LoVo (cell line): ENCODE measurements around the gene RERE.

Experiments used
- DNase-seq: peaks from one replicate; pipeline ENCODE4 v3.0.0-alpha.2; 2016; ENCODE audit warnings: low spot score

RERE gene

DNA sequence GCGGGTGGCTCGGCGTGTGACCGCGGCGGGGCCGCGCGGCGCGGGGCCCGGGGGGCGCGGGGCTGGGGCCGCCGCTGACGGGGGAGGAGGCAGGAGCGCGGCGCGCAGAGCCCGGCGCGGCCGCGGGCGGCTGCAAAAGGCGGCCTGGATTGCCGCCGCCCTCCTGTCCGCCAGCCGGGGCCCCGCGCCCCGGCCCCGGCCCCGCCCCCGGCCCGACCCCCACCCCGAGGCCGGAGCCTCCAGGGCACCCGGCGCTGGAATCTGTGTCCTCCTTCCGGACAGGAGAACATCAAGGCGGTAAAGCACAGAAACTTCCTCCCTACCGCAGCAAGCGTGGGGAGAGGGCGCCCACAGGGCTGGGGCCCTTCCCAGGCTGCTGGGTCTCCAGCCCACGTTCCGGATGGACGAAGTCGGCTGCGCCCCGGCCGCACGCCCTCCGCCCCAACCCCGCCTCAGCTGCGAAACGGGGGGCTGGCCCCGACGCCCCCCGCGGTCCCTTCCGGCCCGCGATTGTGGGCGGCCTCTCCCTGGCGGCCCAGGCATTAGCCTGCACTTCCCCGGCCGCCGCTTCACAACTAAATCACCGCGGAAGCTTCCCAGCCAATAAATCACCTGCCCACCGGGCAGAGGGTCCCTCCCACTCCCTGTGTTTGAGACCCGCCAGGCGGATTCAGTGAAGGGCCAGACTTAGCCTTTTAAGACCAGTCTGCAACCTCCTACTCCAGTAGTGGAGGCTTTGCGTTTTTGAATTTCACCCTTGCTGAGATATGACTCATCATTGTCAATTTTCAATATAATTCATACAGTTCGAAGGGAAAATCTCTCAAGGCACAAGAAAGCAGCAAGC is 393.5 kb downstream of the RERE start:
- peak; percentile 39 for DNase-seq

DNA sequence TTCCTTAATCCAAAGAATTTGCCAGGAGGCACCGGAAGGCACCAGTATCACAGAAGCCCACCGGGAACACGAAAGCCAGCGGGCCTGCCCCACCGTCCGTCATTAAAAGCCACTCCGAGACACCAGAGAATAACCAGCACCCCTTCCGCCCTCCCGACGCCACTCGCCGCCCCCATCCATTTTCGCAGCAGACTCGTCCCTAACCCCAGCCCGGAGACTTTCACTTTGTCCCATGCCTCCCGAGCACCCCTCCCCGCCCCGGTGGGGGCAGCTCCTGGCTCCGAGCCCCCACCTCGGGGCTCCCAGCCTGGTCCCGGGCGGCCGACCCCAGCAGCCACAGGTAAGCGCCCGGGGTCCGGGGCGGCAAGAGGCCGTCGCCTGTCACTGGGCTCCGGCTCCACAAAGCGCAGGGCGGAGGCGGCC is 394.2 kb downstream of the RERE start:
- no peak for DNase-seq

DNA sequence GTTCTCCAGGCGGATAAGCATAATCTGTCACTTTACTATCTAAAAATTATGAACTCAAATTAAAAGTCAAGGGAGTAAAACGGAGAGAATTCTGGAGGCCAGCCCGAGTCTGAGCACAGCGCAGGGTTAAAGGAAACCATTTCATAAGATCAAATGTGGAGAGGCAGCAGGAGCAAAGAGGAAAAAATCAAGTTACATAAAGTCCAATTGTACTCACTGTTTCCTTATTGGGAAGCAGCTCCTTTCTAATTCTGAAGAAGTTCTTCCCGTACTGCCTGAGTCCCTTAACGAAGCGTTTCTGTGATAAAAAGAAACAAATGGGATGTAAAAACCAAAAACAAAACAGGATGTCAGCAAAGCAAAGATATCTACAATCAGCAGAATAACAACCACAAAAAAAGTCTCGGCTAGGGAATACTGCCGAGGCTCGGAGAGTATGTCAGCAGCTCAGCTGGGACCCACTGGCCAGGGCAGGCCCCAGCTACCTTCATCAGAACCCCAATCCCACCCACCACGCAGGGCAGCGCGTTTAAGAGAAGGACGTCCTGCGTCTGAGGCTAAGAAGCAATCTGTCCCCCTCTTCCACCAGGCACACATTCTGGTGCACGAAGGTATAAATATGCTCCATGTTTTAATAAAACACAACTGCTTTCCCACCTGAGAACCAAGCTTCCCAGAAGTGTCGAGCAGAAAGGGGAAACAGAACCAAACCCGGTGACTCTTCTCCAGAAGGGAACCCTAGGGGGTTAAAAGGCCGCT is 394.8 kb downstream of the RERE start:
- no peak for DNase-seq

GRCh38 chr1:8421721-8422120 is 395.7 kb downstream of the RERE start:
- DNase-seq, result no peak

- no peak for DNase-seq
Measured at GRCh38 chr1:8420318-8420717, 397.1 kb downstream of the RERE start.

- no peak for DNase-seq
Measured at GRCh38 chr1:8419861-8420260, 397.6 kb downstream of the RERE start.

GRCh38 chr1:8419172-8419571 is 398.3 kb downstream of the RERE start:
- no peak for DNase-seq

GRCh38 chr1:8418301-8418700 is 399.1 kb downstream of the RERE start:
- DNase-seq, result no peak

GRCh38 chr1:8417625-8418024 is 399.8 kb downstream of the RERE start:
- DNase-seq, result no peak

DNA sequence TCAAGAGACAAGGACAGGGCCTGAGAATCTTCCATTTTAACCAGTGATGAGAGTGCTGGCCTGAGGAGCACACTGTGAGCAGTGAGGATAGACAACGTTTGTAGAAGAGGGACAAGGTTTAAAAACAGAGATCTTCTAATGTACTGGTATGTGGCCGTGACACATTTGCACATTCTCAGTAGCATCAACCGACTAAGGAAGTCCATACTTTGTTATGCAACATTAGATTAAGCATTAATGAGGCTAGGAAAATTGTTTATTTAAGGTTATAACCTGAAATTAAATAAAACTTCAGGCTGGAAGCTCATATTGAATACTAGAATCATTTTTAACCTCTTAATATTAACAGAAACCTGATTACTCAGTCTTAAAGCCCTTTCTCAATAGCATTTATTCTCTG is 400.6 kb downstream of the RERE start:
- no peak for DNase-seq

- DNase-seq, result no peak
Measured at GRCh38 chr1:8415526-8416278, 401.7 kb downstream of the RERE start.

GRCh38 chr1:8412183-8412831 is 405.1 kb downstream of the RERE start:
- peak; percentile 71 for DNase-seq

GRCh38 chr1:8411803-8412182 is 405.6 kb downstream of the RERE start:
- DNase-seq, result no peak

DNA sequence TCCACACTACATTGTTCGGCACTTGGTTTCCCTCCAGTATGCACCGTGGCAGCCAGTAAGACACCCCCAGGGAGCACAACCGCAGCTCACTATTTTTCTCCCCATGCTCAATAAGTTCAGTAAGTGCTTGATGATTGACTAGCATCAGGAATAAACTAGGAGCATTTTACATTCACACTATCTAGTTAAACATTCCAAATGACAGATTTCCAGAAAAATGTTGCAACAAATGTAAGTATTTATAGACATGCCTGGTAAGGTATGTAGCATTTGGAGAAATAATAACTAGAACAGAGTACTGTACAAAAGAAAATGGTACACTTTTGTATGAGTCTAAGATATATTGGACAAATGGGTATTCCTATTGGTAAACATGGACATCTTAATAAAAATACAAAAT is 406.6 kb downstream of the RERE start:
- DNase-seq, result no peak

DNA sequence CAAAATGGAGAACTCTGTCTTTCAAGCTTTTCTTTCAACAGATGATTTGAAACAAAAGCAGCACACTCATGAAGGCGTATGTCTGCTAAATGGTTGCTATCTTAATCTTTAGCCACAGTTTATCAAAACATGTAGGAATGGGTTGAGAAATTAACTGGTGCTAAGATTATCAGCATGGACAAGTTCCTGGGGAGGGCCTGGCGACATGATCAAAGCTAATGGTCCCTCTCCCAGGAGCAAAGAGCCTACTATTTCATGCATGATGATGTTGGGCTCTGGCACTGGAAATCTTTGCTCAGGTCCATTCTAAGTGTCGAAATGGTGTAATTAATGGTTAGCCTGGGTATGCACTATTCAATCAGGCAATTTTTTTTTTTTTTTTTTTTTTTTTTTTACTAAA is 407.8 kb downstream of the RERE start:
- DNase-seq, result no peak

GRCh38 chr1:8409106-8409505 is 408.3 kb downstream of the RERE start:
- peak; percentile 38 for DNase-seq

GRCh38 chr1:8408151-8408839 is 409.1 kb downstream of the RERE start:
- DNase-seq, result peak; percentile 52

DNA sequence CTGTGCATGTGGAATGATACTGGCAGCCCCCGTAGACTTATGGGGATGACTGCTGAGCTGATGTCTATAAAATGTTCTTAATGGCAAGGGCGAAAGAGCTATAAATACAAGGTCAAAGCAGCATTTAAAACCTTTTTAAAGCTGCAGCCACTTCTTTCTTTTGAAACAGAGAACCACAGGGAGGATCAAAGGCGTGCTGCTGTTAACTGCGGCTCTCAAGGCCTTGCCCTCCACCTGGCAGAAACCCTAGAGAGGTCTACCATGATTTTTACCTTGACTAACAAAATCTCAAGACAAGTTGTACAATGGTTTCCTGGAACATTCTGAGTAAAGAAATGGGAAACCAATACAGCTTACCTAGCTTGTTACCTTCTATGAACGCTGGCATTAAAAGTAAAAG is 409.8 kb downstream of the RERE start:
- DNase-seq, result no peak

DNA sequence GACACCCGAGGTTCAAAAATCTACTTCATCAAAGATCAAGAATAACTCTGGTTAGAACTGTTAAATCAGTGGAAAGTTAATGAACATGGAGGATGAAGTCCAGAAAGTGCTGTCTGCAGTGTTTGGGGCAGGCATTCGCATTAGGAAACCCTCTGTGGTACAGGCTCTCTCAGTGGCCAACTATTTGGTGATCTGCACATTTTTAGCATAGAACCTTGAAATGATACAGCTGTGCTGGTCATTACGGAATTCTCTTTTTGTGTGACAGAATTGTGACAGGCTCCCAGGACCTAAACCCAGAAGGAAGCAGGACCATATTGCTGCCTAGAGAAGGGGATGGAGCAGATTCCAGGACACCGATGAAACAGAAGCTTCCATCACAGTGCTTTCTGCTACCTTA is 410.5 kb downstream of the RERE start:
- no peak for DNase-seq

- no peak for DNase-seq
Measured at GRCh38 chr1:8406011-8406410, 411.4 kb downstream of the RERE start.
